ENCODE results near the gene HMX1.

The HMX1 gene

GRCh38 chr4:8838296-8838960, 33.2 kb downstream of the HMX1 start:
- TF ChIP-seq POU2F2 (IDR thresholded peaks at IDR 0.05; ENCODE audit: low read depth, low read length) (no peak), PAX5 (IDR thresholded peaks at IDR 0.05; ENCODE audit: insufficient read depth, low read length, severe bottlenecking) (no peak), TAF1 (IDR thresholded peaks at IDR 0.05; ENCODE audit: low read depth, low read length) (no peak), POLR2AphosphoS5 (IDR thresholded peaks at IDR 0.05; ENCODE audit: low read depth, low read length) (no peak)
- FAIRE-seq (no peak), DNase-seq (ENCODE audit: insufficient read length, low spot score) (no peak)

- FAIRE-seq, result no peak
- no peak for TF ChIP-seq POLR2AphosphoS5 (IDR thresholded peaks at IDR 0.05; ENCODE audit: low read depth, low read length)
- TF ChIP-seq TAF1 (IDR thresholded peaks at IDR 0.05; ENCODE audit: low read depth, low read length), result no peak
- TF ChIP-seq POLR2A (IDR thresholded peaks at IDR 0.05; ENCODE audit: low read depth, low read length), result no peak
- TF ChIP-seq PAX5 (IDR thresholded peaks at IDR 0.05; ENCODE audit: insufficient read depth, low read length, severe bottlenecking), result no peak
- TF ChIP-seq POU2F2 (IDR thresholded peaks at IDR 0.05; ENCODE audit: low read depth, low read length), result no peak
- no peak for TF ChIP-seq SPI1 (IDR thresholded peaks at IDR 0.05; ENCODE audit: low read depth, low read length)
- DNase-seq (ENCODE audit: insufficient read length, low spot score), result no peak
Measured at GRCh38 chr4:8837181-8837841, 34.3 kb downstream of the HMX1 start.

- no peak for DNase-seq (ENCODE audit: insufficient read length, low spot score)
Measured at GRCh38 chr4:8836664-8837171, 34.9 kb downstream of the HMX1 start.

GRCh38 chr4:8835521-8836365, 35.9 kb downstream of the HMX1 start:
- no peak for FAIRE-seq
- TF ChIP-seq POLR2AphosphoS5 (IDR thresholded peaks at IDR 0.05; ENCODE audit: low read depth, low read length), result no peak
- no peak for TF ChIP-seq POU2F2 (IDR thresholded peaks at IDR 0.05; ENCODE audit: low read depth, low read length)
- TF ChIP-seq SPI1 (IDR thresholded peaks at IDR 0.05; ENCODE audit: low read depth, low read length), result no peak
- TF ChIP-seq POLR2A (IDR thresholded peaks at IDR 0.05; ENCODE audit: low read depth, low read length), result no peak
- TF ChIP-seq TAF1 (IDR thresholded peaks at IDR 0.05; ENCODE audit: low read depth, low read length), result no peak
- no peak for TF ChIP-seq PAX5 (IDR thresholded peaks at IDR 0.05; ENCODE audit: insufficient read depth, low read length, severe bottlenecking)
- DNase-seq (ENCODE audit: insufficient read length, low spot score), result no peak

More at GRCh38 chr4:8836664-8837171, 34.9 kb downstream of the HMX1 start:
- TF ChIP-seq POLR2A (IDR thresholded peaks at IDR 0.05; ENCODE audit: low read depth, low read length) (no peak), SPI1 (IDR thresholded peaks at IDR 0.05; ENCODE audit: low read depth, low read length) (no peak), POLR2AphosphoS5 (IDR thresholded peaks at IDR 0.05; ENCODE audit: low read depth, low read length) (no peak), TAF1 (IDR thresholded peaks at IDR 0.05; ENCODE audit: low read depth, low read length) (no peak), PAX5 (IDR thresholded peaks at IDR 0.05; ENCODE audit: insufficient read depth, low read length, severe bottlenecking) (no peak), POU2F2 (IDR thresholded peaks at IDR 0.05; ENCODE audit: low read depth, low read length) (no peak)
- no peak for FAIRE-seq

GRCh38 chr4:8834681-8835220, 36.9 kb downstream of the HMX1 start:
- TF ChIP-seq POLR2AphosphoS5 (IDR thresholded peaks at IDR 0.05; ENCODE audit: low read depth, low read length) (no peak), TAF1 (IDR thresholded peaks at IDR 0.05; ENCODE audit: low read depth, low read length) (no peak), POU2F2 (IDR thresholded peaks at IDR 0.05; ENCODE audit: low read depth, low read length) (no peak), SPI1 (IDR thresholded peaks at IDR 0.05; ENCODE audit: low read depth, low read length) (no peak), POLR2A (IDR thresholded peaks at IDR 0.05; ENCODE audit: low read depth, low read length) (no peak), PAX5 (IDR thresholded peaks at IDR 0.05; ENCODE audit: insufficient read depth, low read length, severe bottlenecking) (no peak)
- FAIRE-seq, result no peak
- DNase-seq (ENCODE audit: insufficient read length, low spot score), result no peak

- TF ChIP-seq TAF1 (IDR thresholded peaks at IDR 0.05; ENCODE audit: low read depth, low read length) (no peak), POU2F2 (IDR thresholded peaks at IDR 0.05; ENCODE audit: low read depth, low read length) (no peak), PAX5 (IDR thresholded peaks at IDR 0.05; ENCODE audit: insufficient read depth, low read length, severe bottlenecking) (no peak), POLR2AphosphoS5 (IDR thresholded peaks at IDR 0.05; ENCODE audit: low read depth, low read length) (no peak), POLR2A (IDR thresholded peaks at IDR 0.05; ENCODE audit: low read depth, low read length) (no peak), SPI1 (IDR thresholded peaks at IDR 0.05; ENCODE audit: low read depth, low read length) (no peak)
- no peak for DNase-seq (ENCODE audit: insufficient read length, low spot score)
- FAIRE-seq, result no peak
Measured at GRCh38 chr4:8832113-8832915, 39.3 kb downstream of the HMX1 start.

- DNase-seq (ENCODE audit: insufficient read length, low spot score), result no peak
- no peak for TF ChIP-seq PAX5 (IDR thresholded peaks at IDR 0.05; ENCODE audit: insufficient read depth, low read length, severe bottlenecking)
- TF ChIP-seq POLR2AphosphoS5 (IDR thresholded peaks at IDR 0.05; ENCODE audit: low read depth, low read length), result no peak
- TF ChIP-seq SPI1 (IDR thresholded peaks at IDR 0.05; ENCODE audit: low read depth, low read length), result no peak
Measured at GRCh38 chr4:8831221-8832112, 40.2 kb downstream of the HMX1 start.

More at GRCh38 chr4:8831221-8832112, 40.2 kb downstream of the HMX1 start:
- no peak for FAIRE-seq

Measured in GM12891 (cell line).